Sigmoid colon (tissue), 7 donors: ENCODE results near the gene BACE1-AS. TPM values are rescaled to one million over a fixed set of nuclear protein-coding genes. Genes with fewer than 3 reads are reported as not detected.

Experiments
- DNase-seq: peaks from one replicate; pipeline ENCODE4 v3.0.0-alpha.2; 2019
- H3K27ac ChIP-seq, 4 donors: fragments of 200-600 bp; sonication (generic); one replicate each; pipeline ENCODE4 v1.5.1; 2016 to 2019; ENCODE audit warnings: mild to moderate bottlenecking in 1 of 4
- H3K27me3 ChIP-seq, 3 donors: fragments of 200-600 bp; sonication (generic); one replicate each; pipeline ENCODE4 v1.5.1; 2019; ENCODE audit warnings: mild to moderate bottlenecking in 1 of 3
- H3K36me3 ChIP-seq, 4 donors: fragments of 200-600 bp; sonication (generic); one replicate each; pipeline ENCODE4 v1.5.1; 2016 to 2019
- H3K4me1 ChIP-seq, 4 donors: fragments of 200-600 bp; sonication (generic); one replicate each; pipeline ENCODE4 v1.5.1; 2017 to 2019
- H3K4me3 ChIP-seq, 4 donors: fragments of 200-600 bp; sonication (generic); one replicate each; pipeline ENCODE4 v1.5.1; 2017 to 2019; ENCODE audit warnings: mild to moderate bottlenecking in 2 of 4, moderate library complexity in 1 of 4
- H3K9me3 ChIP-seq, 4 donors: fragments of 200-600 bp in 3 of 4; sonication (generic) in 3 of 4; one replicate each; pipeline versions ENCODE4 v1.5.1 to v1.6.1; 2013 to 2019
- EP300 ChIP-seq, 4 donors: sonication (generic); formaldehyde crosslinking; IDR thresholded peaks; one replicate each; pipeline ENCODE4 v1.6.1; 2017; ENCODE audit warnings: antibody characterized with exemption in 4 of 4
- POLR2A ChIP-seq, 2 donors: fragments of 450-650 bp; IDR thresholded peaks; one replicate each; pipeline ENCODE4 v1.6.1; 2016; ENCODE audit warnings: antibody characterized with exemption in 2 of 2, mild to moderate bottlenecking in 2 of 2, moderate library complexity in 2 of 2
- POLR2AphosphoS5 ChIP-seq, 4 donors: sonication (generic); formaldehyde crosslinking; IDR thresholded peaks; one replicate each; pipeline ENCODE4 v1.6.1; 2017; ENCODE audit warnings: antibody characterized with exemption in 4 of 4
- WGBS, 2 donors: extraction: QIAGEN DNeasy Blood & Tissue Kit; methylation state at CpG; one replicate each; pipeline ENCODE4 v1.1.7; 2013; 5-methylcytosine and 5-hydroxymethylcytosine counted together
- intact Hi-C: fragments of 100-400 bp; cut with DNase I; formaldehyde crosslinking; loops from one replicate; pipeline ENCODE4 v1.15.1; 2023
- polyA plus RNA-seq, 3 donors: library from polyadenylated mRNA; stranded (reverse); fragments of 200-250 nt; gene quantifications; one replicate each; pipeline ENCODE4 v1.2.3, GENCODE V29; 2013
- total RNA-seq, 4 donors: library from RNA; depleted of rRNA; stranded (reverse); fragments of >200 nt; gene quantifications; one replicate each; pipeline ENCODE4 v1.1.0, GENCODE V29; 2016
- TF ChIP-seq, protein P1 (sequence below), 4 experiments: fragments of 450-650 bp in 3 of 4; fragments of 200-600 bp in 1 of 4; IDR thresholded peaks; one replicate each; pipeline ENCODE4 v1.5.1; 2016 to 2019; ENCODE audit warnings: antibody characterized with exemption in 4 of 4, mild to moderate bottlenecking in 3 of 4, moderate library complexity in 2 of 4
- donor health status: healthy with polysubstance abuse.
- donor health status: Bipolar disorder and iron deficiency.
- donor health status: healthy.

The BACE1-AS gene
- total RNA-seq (10 to 100 TPM in 1 of 4 donors, 1 to 10 TPM in 3; 5.6 to 11.6 (median 6.6) TPM), polyA plus RNA-seq (1 to 10 TPM in 2 of 3 donors, under 1 TPM in 1; 0.69 to 4.2 (median 3.8) TPM)

DNA sequence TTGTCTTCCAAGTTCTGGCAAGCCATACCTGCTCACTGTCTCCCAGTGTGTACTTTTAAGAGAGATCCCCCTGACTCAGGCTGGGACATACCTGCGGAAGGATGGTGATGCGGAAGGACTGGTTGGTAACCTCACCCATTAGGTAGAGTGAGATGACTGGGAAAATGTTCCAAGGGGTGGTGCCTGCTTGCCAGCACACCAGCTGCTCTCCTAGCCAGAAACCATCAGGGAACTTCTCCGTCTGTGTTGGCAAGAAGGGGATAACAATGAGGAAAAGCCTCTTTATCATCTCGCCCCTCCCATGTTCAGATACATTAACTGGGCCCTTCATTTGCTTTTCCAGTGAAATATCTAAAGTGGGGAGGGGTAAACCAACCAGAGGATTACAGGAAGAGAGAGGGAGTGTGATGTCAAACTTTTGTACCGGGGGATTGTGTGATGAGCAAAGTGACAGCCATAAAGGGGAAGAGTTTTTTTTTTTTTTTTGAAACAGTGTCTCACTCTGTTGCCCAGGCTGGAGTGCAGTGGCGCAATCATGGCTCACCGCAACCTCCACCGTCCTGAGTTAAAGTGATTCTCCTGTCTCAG, at the start of gene BACE1-AS:
BACE1-AS (plus strand) TSS at position 538 of the 588 bp plus-strand sequence.
- peaks cover 0 to 91% (median 19%) of the 10 kb centered on the region in 4 donors for H3K36me3 ChIP-seq
- 90 to 93% methylated on average over 8 of the region's 8 CpGs for WGBS, 2 donors
- no peaks in the 10 kb centered on the region for H3K9me3 ChIP-seq
- no peak for DNase-seq
- H3K4me3 ChIP-seq = no peak within 1 kb of the TSS
- H3K27ac ChIP-seq = no peak within 1 kb of the TSS
- intact Hi-C loops = no loop called here
- TF ChIP-seq EP300 (IDR thresholded peaks at IDR 0.05) (no peak), POLR2A (IDR thresholded peaks at IDR 0.05) (no peak), POLR2AphosphoS5 (IDR thresholded peaks at IDR 0.05) (no peak)
- TF ChIP-seq, protein P1, sequence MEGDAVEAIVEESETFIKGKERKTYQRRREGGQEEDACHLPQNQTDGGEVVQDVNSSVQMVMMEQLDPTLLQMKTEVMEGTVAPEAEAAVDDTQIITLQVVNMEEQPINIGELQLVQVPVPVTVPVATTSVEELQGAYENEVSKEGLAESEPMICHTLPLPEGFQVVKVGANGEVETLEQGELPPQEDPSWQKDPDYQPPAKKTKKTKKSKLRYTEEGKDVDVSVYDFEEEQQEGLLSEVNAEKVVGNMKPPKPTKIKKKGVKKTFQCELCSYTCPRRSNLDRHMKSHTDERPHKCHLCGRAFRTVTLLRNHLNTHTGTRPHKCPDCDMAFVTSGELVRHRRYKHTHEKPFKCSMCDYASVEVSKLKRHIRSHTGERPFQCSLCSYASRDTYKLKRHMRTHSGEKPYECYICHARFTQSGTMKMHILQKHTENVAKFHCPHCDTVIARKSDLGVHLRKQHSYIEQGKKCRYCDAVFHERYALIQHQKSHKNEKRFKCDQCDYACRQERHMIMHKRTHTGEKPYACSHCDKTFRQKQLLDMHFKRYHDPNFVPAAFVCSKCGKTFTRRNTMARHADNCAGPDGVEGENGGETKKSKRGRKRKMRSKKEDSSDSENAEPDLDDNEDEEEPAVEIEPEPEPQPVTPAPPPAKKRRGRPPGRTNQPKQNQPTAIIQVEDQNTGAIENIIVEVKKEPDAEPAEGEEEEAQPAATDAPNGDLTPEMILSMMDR (IDR thresholded peaks at IDR 0.05) = no peak
- H3K4me1 ChIP-seq = no peaks in the 10 kb centered on the region
- H3K27me3 ChIP-seq = no peaks in the 10 kb centered on the region

DNA sequence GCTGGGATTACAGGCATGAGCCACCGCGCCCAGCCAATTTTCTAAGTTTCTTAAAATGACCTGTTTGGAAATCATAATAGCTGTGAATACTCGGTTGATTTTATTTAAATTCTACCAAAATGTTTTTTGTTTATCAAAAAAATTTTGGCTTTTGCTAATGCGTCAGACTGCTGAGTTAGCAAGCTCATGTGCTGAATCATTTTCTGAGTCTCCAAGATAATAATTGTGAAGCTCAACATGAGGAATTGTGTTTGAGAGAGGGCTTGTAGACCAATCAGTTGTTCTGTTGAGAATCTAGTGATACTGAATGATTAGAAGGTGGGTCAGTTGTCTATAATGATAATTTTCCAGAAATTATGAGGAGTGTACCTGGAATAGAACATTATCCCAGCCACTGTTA, 42.8 kb upstream of the BACE1-AS start:
- H3K9me3 ChIP-seq = no peaks in the 10 kb centered on the region
- DNase-seq = no peak
- intact Hi-C loops = no loop called here
- H3K4me1 ChIP-seq = no peaks in the 10 kb centered on the region
- TF ChIP-seq, protein P1 (IDR thresholded peaks at IDR 0.05) = no peak
- TF ChIP-seq POLR2AphosphoS5 (IDR thresholded peaks at IDR 0.05) (no peak), EP300 (IDR thresholded peaks at IDR 0.05) (no peak), POLR2A (IDR thresholded peaks at IDR 0.05) (no peak)
- 94 to 97% methylated on average over 4 of the region's 4 CpGs for WGBS, 2 donors
- H3K36me3 ChIP-seq = peaks cover 3 to 81% (median 36%) of the 10 kb centered on the region in 4 donors
- no peak overlapping the region for H3K27ac ChIP-seq
- no peak overlapping the region for H3K4me3 ChIP-seq
- H3K27me3 ChIP-seq = no peaks in the 10 kb centered on the region

DNA sequence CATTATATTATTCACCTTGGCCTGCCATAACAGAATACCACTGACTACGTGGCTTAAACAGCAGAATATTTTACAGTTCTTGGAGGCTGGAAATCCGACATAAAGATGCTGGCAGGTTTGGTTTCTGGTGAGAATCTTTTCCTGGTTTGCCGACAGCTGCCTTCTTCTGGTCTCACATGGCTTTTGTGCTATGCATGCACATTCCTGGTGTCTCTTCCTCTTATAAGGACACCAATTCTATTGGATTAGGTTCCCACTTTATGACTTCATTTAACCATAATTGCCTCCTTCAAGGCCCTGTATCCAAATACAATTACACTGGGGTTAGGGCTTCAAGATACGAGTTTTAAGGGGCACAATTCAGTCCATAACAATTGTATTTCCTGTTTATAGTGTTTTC, 41.6 kb upstream of the BACE1-AS start:
- no peaks in the 10 kb centered on the region for H3K4me1 ChIP-seq
- H3K27me3 ChIP-seq = no peaks in the 10 kb centered on the region
- no peak for DNase-seq
- 72 to 84% methylated on average over 4 of the region's 4 CpGs for WGBS, 2 donors
- no peak overlapping the region for H3K27ac ChIP-seq
- H3K9me3 ChIP-seq = no peaks in the 10 kb centered on the region
- TF ChIP-seq POLR2AphosphoS5 (IDR thresholded peaks at IDR 0.05) = no peak
- TF ChIP-seq, protein P1 (IDR thresholded peaks at IDR 0.05) = no peak
- TF ChIP-seq POLR2A (IDR thresholded peaks at IDR 0.05) = no peak
- TF ChIP-seq EP300 (IDR thresholded peaks at IDR 0.05) = no peak
- no peak overlapping the region for H3K4me3 ChIP-seq
- peaks cover 3 to 77% (median 34%) of the 10 kb centered on the region in 4 donors for H3K36me3 ChIP-seq
- intact Hi-C loops = no loop called here

DNA sequence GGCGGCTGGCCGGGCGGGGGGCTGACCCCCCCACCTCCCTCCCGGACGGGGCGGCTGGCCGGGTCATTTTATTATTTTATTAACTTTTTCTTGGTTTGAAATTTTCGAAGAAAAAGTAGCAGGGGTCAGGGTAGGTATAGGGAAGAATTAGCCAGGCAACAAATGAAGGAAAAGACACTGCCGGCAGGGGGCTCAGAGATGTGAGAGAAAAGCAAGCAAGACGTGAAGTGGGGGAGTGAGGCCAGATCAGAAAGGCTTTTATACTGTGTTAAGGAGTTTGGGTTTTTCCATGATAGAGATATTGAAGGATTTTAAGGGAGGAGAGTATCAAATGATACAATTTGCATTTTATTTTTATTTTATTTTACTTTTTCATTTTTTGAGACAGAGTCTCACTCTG, 39.6 kb upstream of the BACE1-AS start:
- Histone ChIP-seq H3K36me3 (peaks cover 0 to 75% (median 25%) of the 10 kb centered on the region in 4 donors), H3K4me1 (no peaks in the 10 kb centered on the region), H3K9me3 (no peaks in the 10 kb centered on the region), H3K4me3 (no peak overlapping the region), H3K27ac (no peak overlapping the region), H3K27me3 (no peaks in the 10 kb centered on the region)
- 92 to 93% methylated on average over 10 of the region's 10 CpGs for WGBS, 2 donors
- no peak for DNase-seq
- no peak for TF ChIP-seq POLR2A (IDR thresholded peaks at IDR 0.05)
- no peak for TF ChIP-seq POLR2AphosphoS5 (IDR thresholded peaks at IDR 0.05)
- TF ChIP-seq EP300 (IDR thresholded peaks at IDR 0.05) = no peak
- TF ChIP-seq, protein P1 (IDR thresholded peaks at IDR 0.05) = no peak
- intact Hi-C loops = no loop called here

DNA sequence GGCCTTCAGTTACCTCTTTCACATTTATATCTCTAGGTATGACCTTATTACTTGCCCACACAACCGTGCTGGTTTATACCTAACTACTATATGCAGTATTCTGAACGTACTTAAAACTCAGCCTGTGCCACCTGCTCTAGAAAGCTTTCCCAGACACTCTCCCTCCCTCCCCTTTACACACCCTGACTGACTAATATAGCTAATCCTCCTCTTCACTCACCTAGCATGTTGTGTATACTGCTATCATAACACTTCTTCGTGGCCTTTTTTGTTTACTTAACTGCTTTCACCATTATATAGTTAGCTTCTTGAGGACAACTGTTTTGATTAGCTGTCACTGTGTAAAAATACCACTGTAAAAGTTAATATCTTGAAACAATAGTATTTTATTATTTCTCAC, 35.2 kb upstream of the BACE1-AS start:
- peaks cover 0 to 46% (median 8%) of the 10 kb centered on the region in 4 donors for H3K36me3 ChIP-seq
- WGBS, 2 donors = 43 to 71% methylated on average over 3 of the region's 3 CpGs

More for the DNA sequence above, 35.2 kb upstream of the BACE1-AS start:
- TF ChIP-seq EP300 (IDR thresholded peaks at IDR 0.05) (no peak), POLR2A (IDR thresholded peaks at IDR 0.05) (no peak), POLR2AphosphoS5 (IDR thresholded peaks at IDR 0.05) (no peak)
- TF ChIP-seq, protein P1 (IDR thresholded peaks at IDR 0.05) = no peak
- Histone ChIP-seq H3K4me3 (no peak overlapping the region), H3K9me3 (no peaks in the 10 kb centered on the region), H3K27ac (no peak overlapping the region), H3K4me1 (no peaks in the 10 kb centered on the region), H3K27me3 (no peaks in the 10 kb centered on the region)
- no peak for DNase-seq
- intact Hi-C loops = no loop called here
